Vagina (tissue), 2 donors: ENCODE results near the gene ARGLU1. TPM values are rescaled to one million over a fixed set of nuclear protein-coding genes. Genes with fewer than 3 reads are reported as not detected.

Source experiments
- DNase-seq, 2 donors: peaks; one replicate each; pipeline ENCODE4 v3.0.0-alpha.2; 2017; ENCODE audit errors: extremely low spot score in 2 of 2
- H3K27ac ChIP-seq: fragments of 200-600 bp; sonication (generic); one replicate; pipeline ENCODE4 v1.5.1; 2019
- H3K27me3 ChIP-seq: fragments of 200-600 bp; sonication (generic); one replicate; pipeline ENCODE4 v1.5.1; 2019
- H3K36me3 ChIP-seq, 2 donors: fragments of 200-600 bp; sonication (generic); one replicate each; pipeline ENCODE4 v1.5.1; 2017 to 2019
- H3K4me1 ChIP-seq: fragments of 200-600 bp; sonication (generic); one replicate; pipeline ENCODE4 v1.5.1; 2019
- H3K4me3 ChIP-seq, 2 donors: fragments of 200-600 bp; sonication (generic); 1 replicate in 1 of 2; 2 replicates in 1 of 2; pipeline ENCODE4 v1.5.1; 2016 to 2019
- H3K9me3 ChIP-seq: fragments of 200-600 bp; sonication (generic); one replicate; pipeline ENCODE4 v1.5.1; 2019
- CTCF ChIP-seq, 3 experiments: fragments of 450-650 bp in 2 of 3; fragments of 200-600 bp in 1 of 3; sonication (generic) in 1 of 3; IDR thresholded peaks; one replicate each; pipeline ENCODE4 v1.5.1; 2017 to 2019; ENCODE audit warnings: antibody characterized with exemption in 3 of 3, mild to moderate bottlenecking in 2 of 3, moderate library complexity in 2 of 3
- POLR2A ChIP-seq, 2 donors: fragments of 450-650 bp; IDR thresholded peaks; one replicate each; pipeline ENCODE4 v1.6.1; 2017; ENCODE audit warnings: antibody characterized with exemption in 2 of 2, mild to moderate bottlenecking in 2 of 2, moderate library complexity in 2 of 2
- POLR2AphosphoS5 ChIP-seq, 2 donors: sonication (generic); formaldehyde crosslinking; IDR thresholded peaks; one replicate each; pipeline ENCODE4 v1.9.0; 2017; ENCODE audit warnings: antibody characterized with exemption in 2 of 2, mild to moderate bottlenecking in 2 of 2, low read depth in 1 of 2; ENCODE audit not compliant: insufficient read depth in 1 of 2
- intact Hi-C: fragments of 100-400 bp; cut with DNase I; formaldehyde crosslinking; loops from one replicate; pipeline ENCODE4 v1.15.1; 2023
- total RNA-seq: library from RNA; depleted of rRNA; stranded (reverse); fragments of >200 nt; gene quantifications from one replicate; pipeline ENCODE4 v1.2.3, GENCODE V29; 2016

ARGLU1 gene
- total RNA-seq, 1 donor from 2014 or later, result 88.9 TPM

GRCh38 chr13:106522898-106523525, 44.9 kb downstream of the ARGLU1 start:
- intact Hi-C loops, result no loop called here
- Histone ChIP-seq H3K9me3 (no peaks in the 10 kb centered on the region), H3K27ac (no peak overlapping the region), H3K27me3 (no peaks in the 10 kb centered on the region), H3K4me3 (no peak overlapping the region), H3K4me1 (peaks cover 64% of the 10 kb centered on the region), H3K36me3 (no peaks in the 10 kb centered on the region)
- TF ChIP-seq POLR2A (IDR thresholded peaks at IDR 0.05) (no peak), POLR2AphosphoS5 (IDR thresholded peaks at IDR 0.05; ENCODE audit: insufficient read depth in 1 of 2, low read depth in 1 of 2) (no peak), CTCF (IDR thresholded peaks at IDR 0.05) (no peak)
- DNase-seq, result no peak

GRCh38 chr13:106522112-106522705, 45.7 kb downstream of the ARGLU1 start:
- intact Hi-C loops, result no loop called here
- Histone ChIP-seq H3K4me1 (peaks cover 64% of the 10 kb centered on the region), H3K27me3 (no peaks in the 10 kb centered on the region)

GRCh38 chr13:106521095-106521799, 46.7 kb downstream of the ARGLU1 start:
- no peaks in the 10 kb centered on the region for H3K27me3 ChIP-seq
- no peak overlapping the region for H3K4me3 ChIP-seq
- no peak overlapping the region for H3K27ac ChIP-seq
- DNase-seq, result no peak
- no peaks in the 10 kb centered on the region for H3K9me3 ChIP-seq
- no peak for TF ChIP-seq POLR2AphosphoS5 (IDR thresholded peaks at IDR 0.05; ENCODE audit: insufficient read depth in 1 of 2, low read depth in 1 of 2)
- intact Hi-C loops, result no loop called here
- H3K36me3 ChIP-seq, result no peaks in the 10 kb centered on the region
- H3K4me1 ChIP-seq, result peaks cover 63% of the 10 kb centered on the region

More at GRCh38 chr13:106522112-106522705, 45.7 kb downstream of the ARGLU1 start:
- Histone ChIP-seq H3K9me3 (no peaks in the 10 kb centered on the region), H3K36me3 (no peaks in the 10 kb centered on the region), H3K27ac (no peak overlapping the region), H3K4me3 (no peak overlapping the region)
- DNase-seq, result no peak
- TF ChIP-seq POLR2A (IDR thresholded peaks at IDR 0.05) (no peak), CTCF (IDR thresholded peaks at IDR 0.05) (no peak), POLR2AphosphoS5 (IDR thresholded peaks at IDR 0.05; ENCODE audit: insufficient read depth in 1 of 2, low read depth in 1 of 2) (no peak)

GRCh38 chr13:106520251-106521054, 47.5 kb downstream of the ARGLU1 start:
- intact Hi-C loops, result no loop called here
- Histone ChIP-seq H3K27ac (no peak overlapping the region), H3K4me1 (peaks cover 55% of the 10 kb centered on the region), H3K9me3 (no peaks in the 10 kb centered on the region), H3K4me3 (no peak overlapping the region), H3K27me3 (no peaks in the 10 kb centered on the region), H3K36me3 (no peaks in the 10 kb centered on the region)
- no peak for DNase-seq
- TF ChIP-seq POLR2AphosphoS5 (IDR thresholded peaks at IDR 0.05; ENCODE audit: insufficient read depth in 1 of 2, low read depth in 1 of 2) (no peak), POLR2A (IDR thresholded peaks at IDR 0.05) (no peak), CTCF (IDR thresholded peaks at IDR 0.05) (no peak)

- no peak overlapping the region for H3K4me3 ChIP-seq
- peaks cover 53% of the 10 kb centered on the region for H3K4me1 ChIP-seq
- H3K36me3 ChIP-seq, result no peaks in the 10 kb centered on the region
- intact Hi-C loops, result no loop called here
- TF ChIP-seq CTCF (IDR thresholded peaks at IDR 0.05) (no peak), POLR2AphosphoS5 (IDR thresholded peaks at IDR 0.05; ENCODE audit: insufficient read depth in 1 of 2, low read depth in 1 of 2) (no peak), POLR2A (IDR thresholded peaks at IDR 0.05) (no peak)
- H3K9me3 ChIP-seq, result no peaks in the 10 kb centered on the region
- H3K27ac ChIP-seq, result no peak overlapping the region
- no peaks in the 10 kb centered on the region for H3K27me3 ChIP-seq
- no peak for DNase-seq
Observed at GRCh38 chr13:106518512-106518911, 49.4 kb downstream of the ARGLU1 start.
